ENCODE measurements around the gene HGF.
A peak's percentile ranks its signal among the peaks of the same experiment; 100 is the strongest.

Gene HGF

GRCh38 chr7:81779706-81780105 lies 9.9 kb upstream of the HGF start:
- no peak for DNase-seq
- in situ Hi-C loops (cut with HindIII; ENCODE audit: low pct_ligation_motif_present, low pct_unique_long_range_greater_than_20kb, low sequenced_read_pairs): no loop called here

DNA sequence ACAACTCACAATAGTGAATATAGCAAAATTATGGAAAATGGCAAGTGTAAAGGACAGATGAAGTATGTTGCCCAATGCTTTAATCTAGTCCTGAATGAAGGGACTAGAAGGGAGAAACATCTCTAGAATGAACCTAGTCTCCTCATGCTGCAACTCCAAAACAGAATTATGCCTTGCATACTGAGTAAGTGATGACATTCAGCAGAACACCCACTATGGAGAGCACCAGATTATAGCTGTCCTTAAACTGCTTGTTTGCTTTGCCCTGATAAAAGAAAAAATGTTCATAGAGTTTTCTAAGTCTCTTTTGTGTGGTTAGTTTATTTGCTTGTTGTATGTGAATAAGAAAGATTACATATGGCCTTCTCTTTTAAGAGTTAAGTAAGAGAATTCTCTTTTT lies 7.8 kb upstream of the HGF start:
- no peak for DNase-seq
- in situ Hi-C loops (cut with HindIII; ENCODE audit: low pct_ligation_motif_present, low pct_unique_long_range_greater_than_20kb, low sequenced_read_pairs): no loop called here

DNA sequence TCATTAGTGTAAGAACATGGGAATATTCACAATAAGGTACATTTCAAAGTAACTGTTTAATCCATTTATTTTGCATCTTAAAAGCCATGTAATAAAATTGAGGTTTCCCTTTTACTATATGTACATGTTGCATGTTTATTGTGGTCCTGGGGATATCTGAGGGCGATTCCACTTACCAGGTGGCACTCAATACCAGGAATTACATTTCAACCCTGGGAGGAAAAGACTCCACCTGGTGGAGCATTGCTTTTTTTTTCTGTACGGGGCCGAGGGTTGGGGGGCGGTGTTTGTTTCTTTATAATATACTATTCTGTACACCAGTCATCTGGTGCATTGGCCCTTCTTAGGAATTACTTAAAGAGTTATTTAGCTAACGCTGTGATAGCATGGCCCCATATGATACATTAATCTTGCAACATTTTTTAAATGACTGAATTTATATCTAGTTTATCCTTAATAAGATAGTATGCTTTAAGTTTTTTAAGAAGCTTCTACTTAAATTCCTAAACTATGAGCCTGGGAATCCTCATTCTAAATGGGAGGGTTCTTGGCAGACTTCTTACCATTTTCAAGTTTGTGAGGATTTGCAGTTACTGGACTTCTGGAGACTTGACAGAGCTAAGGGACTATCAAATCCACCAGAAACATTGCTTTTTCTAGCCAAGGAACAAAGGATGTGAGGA lies 7.2 kb upstream of the HGF start:
- in situ Hi-C loops (cut with HindIII; ENCODE audit: low pct_ligation_motif_present, low pct_unique_long_range_greater_than_20kb, low sequenced_read_pairs): no loop called here
- no peak for DNase-seq

GRCh38 chr7:81776161-81776560 lies 6.3 kb upstream of the HGF start:
- peak; percentile 28 for DNase-seq
- in situ Hi-C loops (cut with HindIII; ENCODE audit: low pct_ligation_motif_present, low pct_unique_long_range_greater_than_20kb, low sequenced_read_pairs): no loop called here

DNA sequence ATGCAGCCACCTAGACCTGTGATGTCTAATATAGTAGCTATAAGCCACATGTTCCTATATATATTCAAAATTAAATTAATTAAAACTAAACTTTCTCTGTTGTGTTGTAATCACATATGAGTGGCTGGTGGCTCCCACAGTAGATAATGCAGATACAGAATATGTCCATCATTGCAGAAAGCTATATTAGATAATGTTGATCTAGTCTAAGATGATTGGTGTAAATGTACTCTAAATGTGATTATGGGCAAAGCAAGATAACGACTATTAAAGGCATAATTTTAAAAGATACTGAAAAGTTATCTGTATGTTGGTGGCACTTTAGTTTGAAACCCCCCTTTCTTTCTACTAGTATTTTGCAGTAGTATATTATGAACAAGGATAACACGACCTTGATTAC lies 5.7 kb upstream of the HGF start:
- DNase-seq: no peak
- in situ Hi-C loops (cut with HindIII; ENCODE audit: low pct_ligation_motif_present, low pct_unique_long_range_greater_than_20kb, low sequenced_read_pairs): no loop called here

DNA sequence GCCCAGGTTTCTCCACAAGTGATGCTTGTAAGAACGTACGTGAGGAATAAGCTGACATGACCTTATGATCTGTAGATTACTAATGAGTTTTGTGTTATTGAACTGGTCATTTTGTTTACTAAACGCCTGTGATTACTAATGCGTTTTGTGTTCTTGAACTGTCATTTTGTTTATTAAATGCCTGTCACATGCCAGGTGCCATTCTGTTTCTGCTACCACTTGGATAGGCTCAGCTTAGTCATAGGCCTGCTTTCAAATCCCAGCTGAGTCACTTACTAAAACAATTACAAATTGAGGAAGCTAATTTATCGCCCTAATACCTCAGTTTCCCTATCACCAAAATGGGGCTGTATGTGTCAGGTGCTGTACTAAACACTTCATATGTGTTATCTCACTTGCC lies 4.7 kb upstream of the HGF start:
- DNase-seq: no peak
- in situ Hi-C loops (cut with HindIII; ENCODE audit: low pct_ligation_motif_present, low pct_unique_long_range_greater_than_20kb, low sequenced_read_pairs): no loop called here

GRCh38 chr7:81770728-81771223 lies 929 bp upstream of the HGF start:
- DNase-seq: no peak
- in situ Hi-C loops (cut with HindIII; ENCODE audit: low pct_ligation_motif_present, low pct_unique_long_range_greater_than_20kb, low sequenced_read_pairs): no loop called here

DNA sequence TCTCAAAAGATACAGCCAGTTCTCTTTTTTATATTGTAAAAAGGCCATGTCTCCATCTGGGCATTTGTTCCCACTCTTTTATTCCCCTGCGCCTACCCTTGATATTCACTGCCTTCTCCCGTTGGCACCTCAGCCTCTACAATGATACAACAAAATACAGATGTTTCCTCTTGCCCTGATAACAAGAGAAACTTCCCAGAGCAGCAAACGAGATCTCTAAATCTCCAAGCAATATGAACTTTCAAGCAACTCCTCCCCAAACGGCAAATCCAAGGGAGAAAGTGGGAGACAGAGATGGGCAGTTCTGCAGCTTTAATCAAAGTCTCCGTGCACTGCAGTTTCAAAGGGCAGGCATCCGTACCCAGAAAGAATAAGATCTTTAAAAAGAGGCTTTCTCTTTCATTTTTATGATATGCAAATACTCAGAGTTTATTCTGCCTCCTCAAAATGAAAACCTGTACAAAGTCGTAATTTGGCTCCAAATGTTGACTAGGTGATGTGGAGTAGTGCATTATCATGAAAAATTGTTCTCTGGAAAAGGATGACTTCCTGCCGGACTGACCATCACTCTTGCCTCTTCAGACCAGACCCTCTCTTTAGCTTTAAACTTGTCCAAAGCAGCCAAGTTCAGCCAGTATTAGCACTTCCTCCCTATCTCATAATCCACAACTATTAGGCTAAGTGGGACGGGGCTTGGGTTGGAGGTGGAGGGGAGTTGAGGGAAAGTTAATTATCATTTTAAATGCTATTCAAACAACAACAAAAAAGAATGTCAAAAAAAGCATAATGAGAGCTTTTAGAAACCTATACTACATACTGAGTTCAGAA lies 682 bp downstream of the HGF start:
- DNase-seq: no peak
- in situ Hi-C loops (cut with HindIII; ENCODE audit: low pct_ligation_motif_present, low pct_unique_long_range_greater_than_20kb, low sequenced_read_pairs): no loop called here

GRCh38 chr7:81767926-81768325 lies 1.9 kb downstream of the HGF start:
- DNase-seq: no peak
- in situ Hi-C loops (cut with HindIII; ENCODE audit: low pct_ligation_motif_present, low pct_unique_long_range_greater_than_20kb, low sequenced_read_pairs): no loop called here

GRCh38 chr7:81761821-81762220 lies 8.0 kb downstream of the HGF start:
- in situ Hi-C loops (cut with HindIII; ENCODE audit: low pct_ligation_motif_present, low pct_unique_long_range_greater_than_20kb, low sequenced_read_pairs): no loop called here
- no peak for DNase-seq

DNA sequence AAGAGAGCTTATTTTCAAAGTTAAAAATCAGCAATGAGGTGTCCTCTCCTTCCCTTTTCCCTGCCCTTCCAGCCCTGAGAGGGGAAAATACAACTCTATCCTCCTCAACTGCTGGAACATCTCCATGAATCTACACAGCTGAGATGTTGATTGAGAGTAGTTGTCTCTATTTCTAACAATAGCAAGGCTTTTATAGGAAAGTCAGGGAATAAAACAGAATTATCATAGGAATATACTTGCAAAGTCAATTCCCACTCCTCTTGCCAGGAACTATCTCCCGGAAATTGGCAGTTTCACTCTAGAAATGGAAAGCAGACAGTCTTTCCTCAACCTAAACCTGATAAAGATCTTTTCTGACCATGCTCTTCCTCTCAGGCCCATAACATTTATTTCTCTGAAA lies 8.8 kb downstream of the HGF start:
- in situ Hi-C loops (cut with HindIII; ENCODE audit: low pct_ligation_motif_present, low pct_unique_long_range_greater_than_20kb, low sequenced_read_pairs): no loop called here
- DNase-seq: no peak

DNA sequence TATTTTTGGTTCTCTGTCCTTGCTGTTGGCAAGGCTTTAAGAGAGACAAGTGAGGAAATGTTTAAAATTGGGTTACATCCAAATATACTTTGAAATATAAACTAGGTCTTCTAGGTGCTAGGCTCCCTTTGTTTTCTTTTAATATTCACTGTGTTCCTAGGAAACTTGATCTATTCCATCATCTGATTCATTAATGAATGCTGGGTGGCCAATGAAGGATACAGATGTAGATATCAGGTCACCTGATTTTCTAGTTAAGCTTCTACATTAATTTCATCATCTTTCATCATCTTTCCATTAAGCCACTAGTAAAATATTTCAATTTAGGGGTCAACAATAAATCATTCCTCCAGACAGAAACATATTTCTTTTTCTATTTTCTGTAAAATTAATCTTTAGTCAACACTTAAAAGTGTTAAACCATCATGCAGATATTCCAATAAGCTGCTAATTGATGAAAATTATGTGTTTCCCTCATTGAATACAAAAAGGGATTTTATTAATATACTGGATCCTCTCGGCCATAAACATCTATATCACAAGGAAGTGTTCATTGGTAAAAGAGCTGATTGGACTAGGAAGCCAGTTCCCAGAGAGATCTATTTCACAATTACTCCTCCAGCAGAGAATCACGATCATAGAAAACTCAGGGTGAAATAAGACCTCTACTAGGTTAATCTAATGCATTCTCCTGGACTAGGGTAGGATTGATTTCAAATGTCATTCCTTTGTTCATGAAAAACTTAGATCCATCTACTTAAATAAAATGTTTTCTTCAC lies 14.7 kb downstream of the HGF start:
- no peak for DNase-seq
- in situ Hi-C loops (cut with HindIII; ENCODE audit: low pct_ligation_motif_present, low pct_unique_long_range_greater_than_20kb, low sequenced_read_pairs): no loop called here

DNA sequence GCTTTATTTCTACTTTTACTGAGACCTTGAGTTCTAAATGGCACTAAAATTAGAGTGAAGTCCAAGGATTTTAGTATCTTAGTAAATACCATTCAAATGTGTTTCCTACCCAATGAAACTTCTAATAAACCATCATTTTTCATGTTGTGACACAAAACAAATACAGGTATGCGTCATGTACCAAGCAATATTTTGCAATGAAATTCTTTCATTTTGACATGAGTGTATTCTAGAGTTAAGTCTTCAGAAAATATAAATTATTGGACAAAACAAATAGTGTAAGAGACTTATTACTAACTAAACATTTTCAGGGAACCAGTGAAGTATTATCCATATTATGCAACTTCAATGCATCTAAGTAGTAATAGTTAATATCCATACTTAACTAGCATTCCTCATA lies 16.5 kb downstream of the HGF start:
- in situ Hi-C loops (cut with HindIII; ENCODE audit: low pct_ligation_motif_present, low pct_unique_long_range_greater_than_20kb, low sequenced_read_pairs): no loop called here

GRCh38 chr7:81752318-81752714 lies 17.5 kb downstream of the HGF start:
- no peak for DNase-seq
- in situ Hi-C loops (cut with HindIII; ENCODE audit: low pct_ligation_motif_present, low pct_unique_long_range_greater_than_20kb, low sequenced_read_pairs): no loop called here

More for the DNA sequence above, 16.5 kb downstream of the HGF start:
- DNase-seq: no peak

DNA sequence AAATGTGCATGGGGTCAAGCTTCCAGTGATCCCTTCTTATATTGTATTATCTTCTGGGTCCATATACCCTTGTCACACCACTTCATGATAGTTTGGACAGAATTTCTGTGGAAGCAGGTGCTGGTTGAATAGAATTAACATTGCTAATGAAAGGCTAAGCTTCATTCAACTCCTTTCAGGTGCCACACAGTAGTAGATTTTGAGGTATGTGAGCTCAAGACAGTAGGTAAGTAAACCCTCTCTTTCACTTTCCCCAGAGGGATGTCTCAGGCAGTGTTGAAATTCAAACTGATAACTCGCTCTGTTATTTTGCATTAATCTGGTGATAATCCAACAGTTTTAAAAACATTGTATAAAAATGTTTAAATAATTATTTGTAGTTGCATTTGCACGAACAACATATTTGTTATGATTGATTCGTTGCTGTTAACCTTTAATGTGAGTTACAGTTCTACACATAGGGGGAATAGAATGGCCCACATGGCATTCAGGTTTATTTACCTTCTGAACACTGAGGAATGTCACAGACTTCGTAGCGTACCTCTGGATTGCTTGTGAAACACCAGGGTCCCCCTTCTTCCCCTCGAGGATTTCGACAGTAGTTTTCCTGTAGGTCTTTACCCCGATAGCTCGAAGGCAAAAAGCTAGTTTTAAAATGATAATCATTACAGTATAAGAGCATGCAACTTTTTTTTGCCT lies 18.1 kb downstream of the HGF start:
- in situ Hi-C loops (cut with HindIII; ENCODE audit: low pct_ligation_motif_present, low pct_unique_long_range_greater_than_20kb, low sequenced_read_pairs): no loop called here
- DNase-seq: no peak

GRCh38 chr7:81745637-81746036 lies 24.2 kb downstream of the HGF start:
- in situ Hi-C loops (cut with HindIII; ENCODE audit: low pct_ligation_motif_present, low pct_unique_long_range_greater_than_20kb, low sequenced_read_pairs): no loop called here
- DNase-seq: no peak

- no peak for DNase-seq
- in situ Hi-C loops (cut with HindIII; ENCODE audit: low pct_ligation_motif_present, low pct_unique_long_range_greater_than_20kb, low sequenced_read_pairs): no loop called here
Measured at GRCh38 chr7:81744389-81744788, 25.5 kb downstream of the HGF start.

GRCh38 chr7:81743665-81744064 lies 26.2 kb downstream of the HGF start:
- no peak for DNase-seq
- in situ Hi-C loops (cut with HindIII; ENCODE audit: low pct_ligation_motif_present, low pct_unique_long_range_greater_than_20kb, low sequenced_read_pairs): no loop called here

GRCh38 chr7:81743201-81743600 lies 26.6 kb downstream of the HGF start:
- in situ Hi-C loops (cut with HindIII; ENCODE audit: low pct_ligation_motif_present, low pct_unique_long_range_greater_than_20kb, low sequenced_read_pairs): no loop called here
- DNase-seq: no peak
